Activated CD8-positive, alpha-beta T cell treated with anti-CD3 and anti-CD28 coated beads for 36 hours (primary cell): Measurements from ENCODE around the gene MCCC1. TPM values are rescaled to one million over a fixed set of nuclear protein-coding genes. Genes with fewer than 3 reads are reported as not detected.
A peak's percentile ranks its signal among the peaks of the same experiment; 100 is the strongest.
"Not testable (repeated sequence)": the region's sequence is repeated elsewhere in the genome, so short reads cannot be mapped to it uniquely, and the experiment has no call there.

Source experiments
- ATAC-seq: fragments of 200-7000 bp; cut with Tn5 transposase; one replicate; pipeline ENCODE4 v1.10.0; 2021; ENCODE audit warnings: mild to moderate bottlenecking, moderate library complexity
- CTCF ChIA-PET: fragments of 350-600 bp; sonication (Branson Sonifier 250); formaldehyde crosslinking; loops from one replicate; lab custom pipeline; 2021; ENCODE audit warnings: antibody characterized with exemption; lab: Charles Lee
- POLR2A ChIA-PET: fragments of 350-600 bp; sonication (Branson Sonifier 250); formaldehyde crosslinking; loops from one replicate; lab custom pipeline; 2021; ENCODE audit warnings: antibody characterized with exemption; lab: Charles Lee
- DNase-seq: peaks from one replicate; pipeline ENCODE4 v3.0.0-alpha.2; 2020
- H3K27ac Mint-ChIP-seq: one replicate; pipeline ENCODE4 v1.8.0; 2021; ENCODE audit warnings: mild to moderate bottlenecking, mixed read lengths
- H3K27me3 Mint-ChIP-seq: one replicate; pipeline ENCODE4 v1.8.0; 2021; ENCODE audit warnings: mixed read lengths
- H3K36me3 Mint-ChIP-seq: one replicate; pipeline ENCODE4 v1.8.0; 2021; ENCODE audit warnings: low read depth, mixed read lengths
- H3K4me1 Mint-ChIP-seq: one replicate; pipeline ENCODE4 v1.8.0; 2021; ENCODE audit warnings: low read depth, mixed read lengths
- H3K4me3 Mint-ChIP-seq: one replicate; pipeline ENCODE4 v1.8.0; 2021; ENCODE audit warnings: mild to moderate bottlenecking, moderate library complexity, mixed read lengths
- H3K9me3 Mint-ChIP-seq: one replicate; pipeline ENCODE4 v1.8.0; 2021; ENCODE audit warnings: mixed read lengths
- CTCF ChIP-seq: fragments of 200-600 bp; IDR thresholded peaks from one replicate; pipeline ENCODE4 v1.8.0; 2022; ENCODE audit warnings: antibody characterized with exemption, mild to moderate bottlenecking
- intact Hi-C: fragments of 100-400 bp; cut with micrococcal nuclease; formaldehyde crosslinking; loops from one replicate; pipeline ENCODE4 v1.10.0; 2022
- total RNA-seq, 2 experiments: library from RNA; stranded (reverse); gene quantifications; one replicate each; pipeline ENCODE4 v1.2.3, GENCODE V29; 2021

The MCCC1 gene
- total RNA-seq, 2 experiments from 2014 or later, result 35.0 to 38.0 TPM

DNA sequence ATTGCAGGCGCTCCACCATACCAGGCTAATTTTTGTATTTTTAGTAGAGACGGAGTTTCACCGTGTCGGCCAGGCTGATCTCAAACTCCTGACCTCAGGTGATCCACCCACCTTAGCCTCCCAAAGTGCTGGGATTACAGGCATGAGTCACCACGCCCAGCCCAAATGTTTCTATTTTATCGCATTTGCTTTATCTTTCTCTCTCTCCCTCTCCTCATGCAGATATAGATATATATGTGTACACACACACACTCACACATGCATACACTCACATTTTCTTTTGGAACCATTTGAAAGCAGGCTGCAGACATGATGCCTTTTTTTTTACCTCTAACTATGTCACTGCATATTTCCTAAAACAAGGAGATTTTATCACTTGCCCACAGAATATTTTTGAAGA is 7.3 kb upstream of the MCCC1 start:
- no peaks in the 10 kb centered on the region for H3K27me3 Mint-ChIP-seq
- H3K27ac Mint-ChIP-seq, result no peak overlapping the region
- H3K9me3 Mint-ChIP-seq, result peaks cover 5% of the 10 kb centered on the region
- H3K36me3 Mint-ChIP-seq, result no peaks in the 10 kb centered on the region
- ChIA-PET POLR2A (no interaction called here), CTCF (interaction anchor here (1.0 kb wide), 1 partner anchor 16 kb away, joined by 5 read pairs; no protein-coding TSS in a partner anchor)
- DNase-seq (no peak), ATAC-seq (no peak)
- no peaks in the 10 kb centered on the region for H3K4me1 Mint-ChIP-seq
- intact Hi-C loops, result no loop called here
- no peak for TF ChIP-seq CTCF
- H3K4me3 Mint-ChIP-seq, result no peak overlapping the region

GRCh38 chr3:183103950-183104349 is 4.7 kb upstream of the MCCC1 start:
- DNase-seq, H3K4me3 Mint-ChIP-seq, H3K27me3 Mint-ChIP-seq, H3K36me3 Mint-ChIP-seq, H3K27ac Mint-ChIP-seq, CTCF ChIA-PET, ATAC-seq, H3K9me3 Mint-ChIP-seq, POLR2A ChIA-PET, H3K4me1 Mint-ChIP-seq, intact Hi-C loops: not testable (repeated sequence)

DNA sequence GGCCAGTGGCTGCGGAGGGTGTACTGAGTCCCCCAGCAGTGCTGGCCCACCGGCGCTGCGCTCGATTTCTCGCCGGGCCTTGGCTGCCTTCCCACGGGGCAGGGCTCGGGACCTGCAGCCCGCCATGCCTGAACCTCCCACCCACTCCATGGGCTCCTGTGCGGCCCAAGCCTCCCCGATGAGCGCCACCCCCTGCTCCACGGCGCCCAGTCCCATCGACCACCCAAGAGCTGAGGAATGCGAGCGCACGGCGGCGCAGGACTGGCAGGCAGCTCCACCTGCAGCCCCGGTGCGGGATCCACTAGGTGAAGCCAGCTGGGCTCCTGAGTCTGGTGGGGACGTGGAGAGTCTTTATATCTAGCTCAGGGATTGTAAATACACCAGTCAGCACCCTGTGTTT is 1.7 kb upstream of the MCCC1 start:
- ATAC-seq, intact Hi-C loops, DNase-seq, CTCF ChIA-PET, POLR2A ChIA-PET, H3K27me3 Mint-ChIP-seq, H3K27ac Mint-ChIP-seq, H3K9me3 Mint-ChIP-seq, H3K4me3 Mint-ChIP-seq: not testable (repeated sequence)
- Mint-ChIP-seq H3K4me1 (peaks cover 29% of the 10 kb centered on the region), H3K36me3 (peaks cover 13% of the 10 kb centered on the region)

DNA sequence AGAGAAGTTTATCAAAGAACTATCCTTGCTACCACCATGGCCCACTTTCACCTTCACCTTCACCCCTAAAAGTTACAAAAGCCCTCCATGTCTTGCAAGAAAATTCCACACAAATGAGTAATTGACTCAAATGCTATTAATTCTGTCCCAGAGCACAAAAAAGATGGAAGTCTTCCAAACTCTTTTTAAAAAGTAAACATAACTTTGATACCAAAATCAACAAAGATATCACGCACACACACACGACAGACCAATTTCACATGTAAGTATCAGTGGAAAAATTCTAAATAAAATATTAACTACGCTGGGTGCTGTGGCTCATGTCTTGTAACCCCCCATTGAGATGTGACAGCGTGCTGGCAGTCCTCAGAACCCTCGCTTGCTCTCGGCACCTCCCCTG is 1.1 kb upstream of the MCCC1 start:
- peaks cover 32% of the 10 kb centered on the region for H3K4me1 Mint-ChIP-seq
- TF ChIP-seq CTCF, result no peak
- H3K27me3 Mint-ChIP-seq, result no peaks in the 10 kb centered on the region
- POLR2A ChIA-PET, result interaction anchor here (0.8 kb wide), 1 partner anchor 187 kb away, joined by 3 read pairs; no protein-coding TSS in a partner anchor
- no peak overlapping the region for H3K4me3 Mint-ChIP-seq
- H3K36me3 Mint-ChIP-seq, result peaks cover 16% of the 10 kb centered on the region
- peak overlapping the region; percentile 97 for H3K27ac Mint-ChIP-seq
- CTCF ChIA-PET, result interaction anchor here (1.4 to 6.9 kb wide), 2 partner anchors 16 to 386 kb away, joined by 3 to 58 read pairs; no protein-coding TSS in a partner anchor
- ATAC-seq (no peak), DNase-seq (no peak)
- no peaks in the 10 kb centered on the region for H3K9me3 Mint-ChIP-seq
- intact Hi-C loops, result no loop called here

- no peaks in the 10 kb centered on the region for H3K9me3 Mint-ChIP-seq
- ATAC-seq (no peak), DNase-seq (no peak)
- intact Hi-C loops, result no loop called here
- TF ChIP-seq CTCF, result no peak
- peak overlapping the region; percentile 96 for H3K4me3 Mint-ChIP-seq
- peaks cover 16% of the 10 kb centered on the region for H3K36me3 Mint-ChIP-seq
- CTCF ChIA-PET, result interaction anchor here (1.4 to 6.9 kb wide), 3 partner anchors 15 to 386 kb away, joined by 3 to 58 read pairs (median 9); no protein-coding TSS in a partner anchor
- POLR2A ChIA-PET, result interaction anchor here (0.8 to 1.8 kb wide), 4 partner anchors 8 to 186 kb away, joined by 3 to 4 read pairs (median 3); no protein-coding TSS in a partner anchor
- H3K27ac Mint-ChIP-seq, result peak overlapping the region; percentile 97
- no peaks in the 10 kb centered on the region for H3K27me3 Mint-ChIP-seq
- peaks cover 36% of the 10 kb centered on the region for H3K4me1 Mint-ChIP-seq
These were observed 525 bp upstream of the MCCC1 start for GRCh38 chr3:183099838-183100204.

DNA sequence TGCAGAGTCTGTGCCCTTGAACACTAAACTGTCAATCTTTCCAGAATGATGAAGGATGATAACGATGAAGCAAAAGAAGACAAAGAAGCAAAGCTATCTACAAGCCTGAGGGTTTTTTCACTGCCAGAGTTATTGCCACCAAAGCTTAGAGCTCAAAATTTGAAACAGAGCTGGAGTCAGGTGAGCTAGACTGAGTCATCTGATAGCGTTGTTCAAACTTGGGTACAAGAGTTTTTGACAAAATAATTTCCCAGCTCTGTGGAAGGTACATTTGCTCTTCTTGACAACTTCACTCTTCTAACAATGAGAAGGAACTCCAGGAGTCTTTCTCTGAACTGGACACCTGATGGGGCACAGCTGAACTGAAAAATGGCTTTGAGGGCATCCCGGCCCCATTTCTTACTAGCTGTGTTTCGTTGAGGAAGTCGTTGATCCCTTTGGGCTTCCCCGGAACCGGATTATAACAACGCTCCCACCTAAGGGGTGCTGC is 715 bp downstream of the MCCC1 start:
- Mint-ChIP-seq H3K27ac (peak overlapping the region; percentile 97), H3K4me3 (peak overlapping the region; percentile 96), H3K36me3 (peaks cover 23% of the 10 kb centered on the region), H3K9me3 (no peaks in the 10 kb centered on the region), H3K27me3 (no peaks in the 10 kb centered on the region), H3K4me1 (peaks cover 41% of the 10 kb centered on the region)
- no peak for TF ChIP-seq CTCF
- DNase-seq, result peak; percentile 48
- no peak for ATAC-seq
- intact Hi-C loops, result no loop called here
- ChIA-PET CTCF (interaction anchor here (0.9 to 6.9 kb wide), 7 partner anchors 9 to 385 kb away, joined by 3 to 58 read pairs (median 3); no protein-coding TSS in a partner anchor), POLR2A (interaction anchor here (0.9 to 1.8 kb wide), 3 partner anchors 16 to 306 kb away, joined by 3 read pairs; partner anchors contain the start of gene ATP11B)
